ENCODE results near the gene ROR2. TPM values are rescaled to one million over a fixed set of nuclear protein-coding genes. Genes with fewer than 3 reads are reported as not detected.

ROR2 gene
- polyA plus RNA-seq, 3 donors = not detected

DNA sequence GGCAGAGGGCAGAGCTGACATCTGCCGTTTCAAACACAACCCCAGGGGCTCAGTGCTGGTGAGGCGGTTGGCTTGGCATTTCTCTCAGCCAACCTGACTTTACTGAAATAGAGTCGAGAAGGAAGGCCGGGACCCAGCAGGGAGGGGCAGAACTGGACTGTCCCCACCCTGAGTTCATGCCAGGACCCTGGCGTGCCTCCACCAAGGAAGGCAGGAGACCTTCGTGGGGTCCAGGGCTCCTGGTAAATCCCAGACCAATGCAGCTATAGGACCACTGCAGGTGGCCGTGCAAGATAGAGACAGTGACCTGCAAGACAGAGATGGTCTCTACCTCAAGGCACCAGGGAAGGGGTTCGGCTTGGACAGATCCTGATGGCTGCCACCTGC, 132.9 kb downstream of the ROR2 start:
- H3K36me3 ChIP-seq (replicated peaks in 1 of 2; ENCODE audit: control insufficient read depth in 1 of 2, insufficient read depth in 2 of 2, low read length in 2 of 2) = no peaks in the 10 kb centered on the region
- no peak for DNase-seq
- H3K79me2 ChIP-seq (ENCODE audit: insufficient read depth, low read length) = no peaks in the 10 kb centered on the region
- no peak overlapping the region for H3K4me2 ChIP-seq (replicated peaks; ENCODE audit: extremely low read depth, low read length, poor library complexity, severe bottlenecking)
- H3K4me1 ChIP-seq (ENCODE audit: control insufficient read depth in 1 of 2, insufficient read depth in 2 of 2, low read length in 2 of 2) = no peaks in the 10 kb centered on the region
- Mint-ChIP-seq H3K4me3 (no peak overlapping the region), H3K27me3 (ENCODE audit: low read depth in 3 of 3) (peaks cover 0 to 3% (median 2%) of the 10 kb centered on the region in 3 donors), H3K4me1 (peaks cover 5% of the 10 kb centered on the region), H3K36me3 (no peaks in the 10 kb centered on the region), H3K9me3 (peaks cover 0 to 3% (median 0%) of the 10 kb centered on the region in 7 donors), H3K27ac (no peak overlapping the region)
- no peak overlapping the region for H3K9ac ChIP-seq (ENCODE audit: insufficient read depth, low read length, poor library complexity, severe bottlenecking)
- H3K4me3 ChIP-seq (replicated peaks in 1 of 3; ENCODE audit: low read depth in 2 of 3, low read length in 3 of 3) = no peak overlapping the region
- no peaks in the 10 kb centered on the region for H3K9me3 ChIP-seq (replicated peaks in 1 of 2; ENCODE audit: control insufficient read depth in 1 of 2, insufficient read depth in 1 of 2, low read length in 2 of 2)
- no peak for TF ChIP-seq CTCF (IDR thresholded peaks at IDR 0.05)
- H3K27me3 ChIP-seq (ENCODE audit: control insufficient read depth in 2 of 2, insufficient read depth in 2 of 2, low read length in 2 of 2) = no peaks in the 10 kb centered on the region
- intact Hi-C loops (cut with micrococcal nuclease) = no loop called here
- H3K27ac ChIP-seq (ENCODE audit: low read depth in 1 of 2, low read length in 2 of 2) = no peak overlapping the region
- 94% methylated on average over 8 of the region's 8 CpGs for WGBS (ENCODE audit: insufficient coverage)
- H2AFZ ChIP-seq (ENCODE audit: insufficient read depth, low read depth, low read length, poor library complexity, severe bottlenecking) = no peak overlapping the region
- no peaks in the 10 kb centered on the region for H4K20me1 ChIP-seq (ENCODE audit: insufficient read depth, low read length)

- Histone ChIP-seq H4K20me1 (ENCODE audit: insufficient read depth, low read length) (no peaks in the 10 kb centered on the region), H2AFZ (ENCODE audit: insufficient read depth, low read depth, low read length, poor library complexity, severe bottlenecking) (no peak overlapping the region), H3K9me3 (replicated peaks in 1 of 2; ENCODE audit: control insufficient read depth in 1 of 2, insufficient read depth in 1 of 2, low read length in 2 of 2) (no peaks in the 10 kb centered on the region), H3K79me2 (ENCODE audit: insufficient read depth, low read length) (no peaks in the 10 kb centered on the region), H3K36me3 (replicated peaks in 1 of 2; ENCODE audit: control insufficient read depth in 1 of 2, insufficient read depth in 2 of 2, low read length in 2 of 2) (no peaks in the 10 kb centered on the region), H3K9ac (ENCODE audit: insufficient read depth, low read length, poor library complexity, severe bottlenecking) (no peak overlapping the region), H3K27ac (ENCODE audit: low read depth in 1 of 2, low read length in 2 of 2) (no peak overlapping the region), H3K27me3 (ENCODE audit: control insufficient read depth in 2 of 2, insufficient read depth in 2 of 2, low read length in 2 of 2) (no peaks in the 10 kb centered on the region), H3K4me1 (ENCODE audit: control insufficient read depth in 1 of 2, insufficient read depth in 2 of 2, low read length in 2 of 2) (no peaks in the 10 kb centered on the region), H3K4me3 (replicated peaks in 1 of 3; ENCODE audit: low read depth in 2 of 3, low read length in 3 of 3) (no peak overlapping the region), H3K4me2 (replicated peaks; ENCODE audit: extremely low read depth, low read length, poor library complexity, severe bottlenecking) (no peak overlapping the region)
- Mint-ChIP-seq H3K9me3 (peaks cover 0 to 3% (median 0%) of the 10 kb centered on the region in 7 donors), H3K36me3 (no peaks in the 10 kb centered on the region), H3K27ac (no peak overlapping the region), H3K27me3 (ENCODE audit: low read depth in 3 of 3) (peaks cover 0 to 2% (median under 1%) of the 10 kb centered on the region in 3 donors), H3K4me3 (no peak overlapping the region), H3K4me1 (peaks cover 5% of the 10 kb centered on the region)
- WGBS (ENCODE audit: insufficient coverage) = 95% methylated on average over 6 of the region's 9 CpGs
- intact Hi-C loops (cut with micrococcal nuclease) = no loop called here
- no peak for TF ChIP-seq CTCF (IDR thresholded peaks at IDR 0.05)
- DNase-seq = no peak
Observed at GRCh38 chr9:91816356-91816755, 133.7 kb downstream of the ROR2 start.
